NCI-H226 (cell line): ENCODE results near the gene CAB39L.

Source experiments
- DNase-seq: peaks from one replicate; pipeline ENCODE4 v3.0.0-alpha.2; 2015

CAB39L gene

GRCh38 chr13:49443704-49444523, at the start of gene CAB39L, which contains the start of gene SETDB2:
Gene CAB39L, minus strand, starts transcription at chr13:49444064. Its CDS starts 61,154 bp downstream, at chr13:49382910.
Gene SETDB2, plus strand, starts transcription at chr13:49444274. Its CDS starts 7,620 bp downstream, at chr13:49451894.
- peak; percentile 98 for DNase-seq

- DNase-seq: no peak
These were observed 44.7 kb upstream of the CAB39L start for GRCh38 chr13:49488563-49488962.

GRCh38 chr13:49481788-49482187, 37.9 kb upstream of the CAB39L start:
- no peak for DNase-seq

GRCh38 chr13:49476529-49476928, 32.7 kb upstream of the CAB39L start:
- DNase-seq: no peak

- no peak for DNase-seq
These were observed 28.3 kb upstream of the CAB39L start for GRCh38 chr13:49472186-49472585.

GRCh38 chr13:49466292-49466838, 22.5 kb upstream of the CAB39L start:
- no peak for DNase-seq

GRCh38 chr13:49464621-49465325, 20.9 kb upstream of the CAB39L start:
- DNase-seq: no peak

GRCh38 chr13:49464085-49464484, 20.2 kb upstream of the CAB39L start:
- DNase-seq: no peak

- no peak for DNase-seq
These were observed 15.7 kb upstream of the CAB39L start for GRCh38 chr13:49459580-49459979.

- DNase-seq: no peak
These were observed 13.4 kb upstream of the CAB39L start for GRCh38 chr13:49457221-49457620.

- no peak for DNase-seq
These were observed 12.3 kb upstream of the CAB39L start for GRCh38 chr13:49456156-49456555.

- DNase-seq: no peak
These were observed 11.1 kb upstream of the CAB39L start for GRCh38 chr13:49455007-49455398.

- no peak for DNase-seq
These were observed 10.6 kb upstream of the CAB39L start for GRCh38 chr13:49454388-49455006.

GRCh38 chr13:49453465-49453864, 9.6 kb upstream of the CAB39L start:
- DNase-seq: no peak

- no peak for DNase-seq
These were observed 9.0 kb upstream of the CAB39L start for GRCh38 chr13:49452725-49453457.

- no peak for DNase-seq
These were observed 6.4 kb upstream of the CAB39L start for GRCh38 chr13:49450105-49450819.

GRCh38 chr13:49448753-49449152, 4.9 kb upstream of the CAB39L start:
- DNase-seq: no peak

- no peak for DNase-seq
These were observed 2.6 kb upstream of the CAB39L start for GRCh38 chr13:49446473-49446872.

GRCh38 chr13:49444524-49445395, 896 bp upstream of the CAB39L start:
- DNase-seq: peak; percentile 3

GRCh38 chr13:49443357-49443703, 534 bp downstream of the CAB39L start:
- peak; percentile 1 for DNase-seq

- no peak for DNase-seq
These were observed 2.0 kb downstream of the CAB39L start for GRCh38 chr13:49441846-49442245.
